Gastroesophageal sphincter (tissue), 3 donors: ENCODE measurements around the gene STARD13.

ENCODE experiments used
- EP300 ChIP-seq: sonication (generic); formaldehyde crosslinking; IDR thresholded peaks from one replicate; pipeline ENCODE4 v1.6.1; 2017; ENCODE audit warnings: antibody characterized with exemption, mild to moderate bottlenecking
- POLR2A ChIP-seq, 2 donors: fragments of 450-650 bp; IDR thresholded peaks; one replicate each; pipeline ENCODE4 v1.6.1; 2017; ENCODE audit warnings: antibody characterized with exemption in 2 of 2, mild to moderate bottlenecking in 2 of 2, moderate library complexity in 1 of 2
- POLR2AphosphoS5 ChIP-seq: sonication (generic); formaldehyde crosslinking; IDR thresholded peaks from one replicate; pipeline ENCODE4 v1.6.1; 2017; ENCODE audit warnings: antibody characterized with exemption
- TF ChIP-seq, protein P1 (sequence below), 4 experiments: fragments of 200-600 bp in 2 of 4; fragments of 450-650 bp in 2 of 4; sonication (generic) in 1 of 4; IDR thresholded peaks; one replicate each; pipeline ENCODE4 v1.5.1; 2017 to 2019; ENCODE audit warnings: antibody characterized with exemption in 4 of 4, mild to moderate bottlenecking in 2 of 4, moderate library complexity in 2 of 4

DNA sequence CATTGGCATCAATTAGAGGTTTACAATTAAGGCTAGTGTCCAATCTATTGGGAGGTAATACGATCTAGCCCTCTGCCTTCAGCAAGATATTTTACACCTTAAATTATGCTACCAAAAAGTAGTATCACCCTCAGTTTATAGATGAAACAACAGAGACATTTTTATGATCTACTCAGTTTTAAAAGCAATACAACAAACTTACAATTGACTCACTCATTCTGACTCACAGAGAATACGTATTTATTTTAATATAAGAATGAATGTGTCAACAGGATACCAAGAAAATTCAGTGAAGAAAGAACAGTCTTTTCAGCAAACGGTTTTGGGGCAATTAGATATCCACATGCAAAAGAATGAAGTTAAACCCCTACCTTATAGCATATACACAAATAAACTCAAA is 32.5 kb upstream of the STARD13 start:
- TF ChIP-seq, protein P1, sequence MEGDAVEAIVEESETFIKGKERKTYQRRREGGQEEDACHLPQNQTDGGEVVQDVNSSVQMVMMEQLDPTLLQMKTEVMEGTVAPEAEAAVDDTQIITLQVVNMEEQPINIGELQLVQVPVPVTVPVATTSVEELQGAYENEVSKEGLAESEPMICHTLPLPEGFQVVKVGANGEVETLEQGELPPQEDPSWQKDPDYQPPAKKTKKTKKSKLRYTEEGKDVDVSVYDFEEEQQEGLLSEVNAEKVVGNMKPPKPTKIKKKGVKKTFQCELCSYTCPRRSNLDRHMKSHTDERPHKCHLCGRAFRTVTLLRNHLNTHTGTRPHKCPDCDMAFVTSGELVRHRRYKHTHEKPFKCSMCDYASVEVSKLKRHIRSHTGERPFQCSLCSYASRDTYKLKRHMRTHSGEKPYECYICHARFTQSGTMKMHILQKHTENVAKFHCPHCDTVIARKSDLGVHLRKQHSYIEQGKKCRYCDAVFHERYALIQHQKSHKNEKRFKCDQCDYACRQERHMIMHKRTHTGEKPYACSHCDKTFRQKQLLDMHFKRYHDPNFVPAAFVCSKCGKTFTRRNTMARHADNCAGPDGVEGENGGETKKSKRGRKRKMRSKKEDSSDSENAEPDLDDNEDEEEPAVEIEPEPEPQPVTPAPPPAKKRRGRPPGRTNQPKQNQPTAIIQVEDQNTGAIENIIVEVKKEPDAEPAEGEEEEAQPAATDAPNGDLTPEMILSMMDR (IDR thresholded peaks at IDR 0.05): no peak
- TF ChIP-seq POLR2A (IDR thresholded peaks at IDR 0.05): no peak
- TF ChIP-seq EP300: no peak
- TF ChIP-seq POLR2AphosphoS5: no peak
